Measurements from ENCODE around the gene TSC22D3.
"Not testable (repeated sequence)": the region's sequence is repeated elsewhere in the genome, so short reads cannot be mapped to it uniquely, and the experiment has no call there.

The TSC22D3 gene

GRCh38 chrX:107710617-107711391 lies 64.8 kb downstream of the TSC22D3 start:
- DNase-seq = peak; percentile 90

DNA sequence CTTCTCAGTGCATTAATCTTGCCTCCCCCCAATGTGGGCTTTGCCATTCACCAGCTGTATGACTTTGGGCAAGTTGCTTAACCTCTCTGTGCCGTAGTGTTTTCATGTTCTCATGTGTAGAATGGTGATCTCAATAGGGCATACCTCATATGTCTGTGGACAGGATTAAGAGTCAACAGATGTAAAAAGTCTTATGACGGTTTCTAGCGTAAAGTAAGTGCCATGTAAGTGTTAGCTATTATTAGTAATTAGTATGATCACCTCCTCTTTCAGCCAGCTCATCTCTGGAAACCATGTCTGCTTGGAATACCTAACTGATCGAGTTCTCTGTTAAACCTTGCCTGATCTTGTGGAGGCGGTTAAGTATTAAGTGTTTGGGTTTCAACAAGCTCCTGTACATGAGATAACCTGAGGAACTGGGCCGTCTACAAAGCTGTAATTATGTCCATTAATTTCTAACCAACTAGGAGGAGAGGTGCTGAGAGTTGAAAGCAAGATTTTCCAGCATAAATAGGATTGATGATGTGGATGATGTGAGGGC lies 66.3 kb downstream of the TSC22D3 start:
- DNase-seq = no peak

DNA sequence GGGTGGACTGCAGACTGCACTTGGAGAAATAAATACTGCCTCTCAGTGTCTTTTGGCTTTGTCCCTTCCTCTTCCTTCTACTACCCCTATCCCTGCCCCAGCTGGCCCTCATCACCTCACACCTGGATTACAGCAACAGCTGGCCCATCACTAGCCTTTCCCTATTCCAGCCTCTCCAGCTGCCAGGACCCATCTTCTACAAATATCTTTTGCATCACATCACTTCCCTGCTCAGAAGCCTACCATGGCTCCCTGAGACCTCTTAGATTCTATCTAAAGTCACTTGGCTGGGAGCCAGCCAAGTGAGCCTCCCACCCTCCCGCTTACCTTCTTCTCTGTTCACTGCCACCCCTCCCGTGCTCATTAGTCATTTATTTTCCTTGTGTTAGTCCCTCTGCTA lies 66.8 kb downstream of the TSC22D3 start:
- DNase-seq = no peak

- DNase-seq = no peak
Measured at GRCh38 chrX:107707866-107708265, 67.7 kb downstream of the TSC22D3 start.

- DNase-seq = no peak
Measured at GRCh38 chrX:107706309-107706708, 69.3 kb downstream of the TSC22D3 start.

- no peak for DNase-seq
Measured at GRCh38 chrX:107704587-107704986, 71.0 kb downstream of the TSC22D3 start.

DNA sequence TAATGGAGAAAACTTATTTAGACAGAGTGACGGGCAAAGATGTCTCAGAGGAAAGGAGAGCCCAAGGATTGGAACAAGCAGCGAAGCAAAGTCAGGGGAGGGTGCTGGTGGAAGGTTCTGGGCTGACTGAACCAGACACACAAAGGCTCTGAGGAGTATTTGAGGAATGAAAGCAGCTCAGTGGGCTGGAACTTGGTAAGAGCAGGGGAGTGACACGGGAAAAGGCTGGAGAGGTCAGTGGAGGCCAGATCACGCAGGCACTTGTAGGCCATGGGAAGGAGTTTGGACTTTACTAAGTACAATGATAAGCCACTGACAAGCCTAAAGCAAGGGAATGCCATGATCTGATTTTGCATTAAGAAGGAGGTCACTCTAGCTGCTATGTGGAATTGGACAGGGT lies 71.4 kb downstream of the TSC22D3 start:
- no peak for DNase-seq

GRCh38 chrX:107701493-107702121 lies 74.0 kb downstream of the TSC22D3 start:
- DNase-seq = no peak

- DNase-seq = no peak
Measured at GRCh38 chrX:107700790-107701189, 74.8 kb downstream of the TSC22D3 start.

DNA sequence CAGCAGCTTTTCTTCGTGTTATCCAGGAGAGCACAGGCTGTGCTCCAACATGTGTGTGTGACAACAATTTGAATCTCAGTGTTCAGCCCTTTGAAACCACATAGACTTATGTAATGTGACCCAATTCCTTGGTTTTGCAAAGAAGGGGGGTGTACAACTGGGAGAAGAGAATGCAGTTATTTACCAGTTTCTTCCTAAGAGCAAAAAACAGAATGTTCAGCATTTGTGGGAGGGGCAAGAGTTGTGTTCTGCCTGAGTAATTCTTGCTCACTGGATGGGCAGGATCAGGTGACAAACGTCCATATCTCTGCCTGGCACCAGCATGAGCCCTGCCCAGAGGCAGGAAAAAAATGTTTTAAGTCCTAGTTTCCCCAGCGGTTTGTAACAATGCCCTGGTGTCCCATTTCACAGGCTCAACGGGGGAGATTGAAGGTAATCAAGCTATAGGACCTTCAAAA lies 75.2 kb downstream of the TSC22D3 start:
- DNase-seq = no peak

DNA sequence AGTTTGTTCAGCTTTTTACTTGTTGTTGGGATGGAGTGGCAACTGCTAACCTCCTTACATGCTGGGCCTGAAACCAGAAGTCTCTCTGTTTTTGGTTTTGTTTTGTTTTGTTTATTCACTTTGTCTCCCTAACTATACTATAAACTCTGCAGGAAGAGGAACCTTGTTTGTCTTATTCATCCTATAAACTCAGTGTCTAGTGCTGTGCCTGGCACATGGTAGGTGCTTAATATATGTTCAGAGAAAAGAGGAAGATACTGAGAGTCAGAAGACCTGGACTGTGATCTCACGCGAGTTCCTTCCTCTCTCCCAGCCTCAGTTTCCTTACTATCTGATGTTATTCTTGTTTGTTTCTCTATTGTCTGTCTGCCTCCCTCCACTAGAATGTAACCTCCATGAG lies 76.0 kb downstream of the TSC22D3 start:
- no peak for DNase-seq

- no peak for DNase-seq
Measured at GRCh38 chrX:107691024-107691448, 84.6 kb downstream of the TSC22D3 start.

DNA sequence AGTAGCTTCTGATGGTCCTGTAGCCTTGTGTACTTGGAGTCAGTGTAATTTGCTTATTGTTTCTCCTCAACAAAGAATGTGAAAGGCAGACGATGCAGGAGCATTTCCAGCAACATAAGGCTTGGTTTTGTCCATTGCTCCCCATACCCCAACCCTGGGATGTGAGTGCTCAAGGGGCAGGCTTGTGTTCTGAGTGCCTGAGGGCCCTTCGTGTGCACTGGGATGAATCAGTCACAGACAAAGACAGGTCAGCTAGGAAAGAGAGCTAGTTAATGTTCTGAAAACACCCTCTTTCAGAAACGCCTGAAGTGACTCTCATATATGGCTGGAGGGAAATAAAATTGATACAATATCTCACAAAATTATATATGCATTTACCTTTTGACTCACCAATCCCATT lies 88.1 kb downstream of the TSC22D3 start:
- DNase-seq = no peak

DNA sequence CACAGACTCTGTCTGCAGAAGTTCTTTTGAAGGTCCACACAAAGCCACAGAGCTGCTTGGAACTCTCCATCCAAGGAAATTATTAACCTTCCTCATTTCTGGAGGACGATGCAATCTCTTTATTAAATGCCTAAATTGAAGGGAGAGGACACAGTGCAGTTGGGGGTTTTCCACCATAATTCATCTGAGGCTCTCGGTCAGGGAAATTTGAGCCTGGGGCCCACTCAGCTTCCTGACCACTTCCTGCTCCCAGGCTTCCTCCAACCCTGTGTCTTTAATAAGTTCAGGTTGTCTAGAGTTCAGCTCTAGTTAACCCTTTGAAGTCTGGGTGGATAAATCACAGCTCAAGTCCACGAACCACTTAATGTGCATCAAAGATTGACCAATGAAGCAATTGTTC lies 88.8 kb downstream of the TSC22D3 start:
- DNase-seq = no peak

DNA sequence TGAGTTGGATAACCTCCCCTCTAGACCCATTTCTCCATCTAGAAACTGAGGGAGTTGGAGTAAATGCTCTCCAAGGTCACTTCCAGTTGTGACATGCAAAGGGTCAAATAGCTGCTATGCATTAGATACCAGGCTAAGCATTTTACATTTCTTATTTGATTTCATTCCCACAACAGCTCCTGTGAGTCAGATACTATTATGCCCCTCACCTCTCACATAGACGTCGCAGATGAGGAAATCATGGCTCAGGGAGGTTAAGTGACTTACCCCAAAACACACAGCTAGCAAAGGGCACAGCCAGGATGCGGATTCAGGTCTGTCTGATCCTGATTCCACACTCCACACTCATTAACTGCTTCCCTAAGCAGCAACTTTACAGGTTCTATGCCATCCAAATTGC lies 89.6 kb downstream of the TSC22D3 start:
- DNase-seq = no peak

- not testable (repeated sequence) for DNase-seq
Measured at GRCh38 chrX:107685586-107685985, 90.0 kb downstream of the TSC22D3 start.

DNA sequence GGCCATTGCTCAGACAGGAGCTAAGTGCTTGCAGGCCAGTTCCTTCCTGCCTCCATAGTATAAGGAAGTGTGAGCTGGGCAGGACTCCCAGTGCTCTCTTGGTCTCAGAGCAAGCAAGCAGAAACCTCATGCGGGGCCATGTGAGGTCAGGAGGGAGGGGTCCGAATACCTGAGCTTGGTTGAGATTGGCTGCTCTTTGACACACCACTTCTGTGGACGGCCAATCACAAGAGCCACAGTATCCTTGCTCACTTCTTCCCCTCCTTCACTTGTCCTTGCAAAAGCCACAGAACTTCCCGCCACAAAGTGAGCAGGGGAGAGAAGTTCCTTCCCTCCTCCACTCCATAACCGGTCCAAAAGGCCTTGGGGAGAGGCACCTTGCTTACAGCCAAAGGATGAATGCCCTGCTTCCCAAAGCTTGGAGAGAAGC lies 90.6 kb downstream of the TSC22D3 start:
- peak; percentile 34 for DNase-seq

- DNase-seq = no peak
Measured at GRCh38 chrX:107683931-107684330, 91.7 kb downstream of the TSC22D3 start.

- no peak for DNase-seq
Measured at GRCh38 chrX:107683124-107683895, 92.3 kb downstream of the TSC22D3 start.

DNA sequence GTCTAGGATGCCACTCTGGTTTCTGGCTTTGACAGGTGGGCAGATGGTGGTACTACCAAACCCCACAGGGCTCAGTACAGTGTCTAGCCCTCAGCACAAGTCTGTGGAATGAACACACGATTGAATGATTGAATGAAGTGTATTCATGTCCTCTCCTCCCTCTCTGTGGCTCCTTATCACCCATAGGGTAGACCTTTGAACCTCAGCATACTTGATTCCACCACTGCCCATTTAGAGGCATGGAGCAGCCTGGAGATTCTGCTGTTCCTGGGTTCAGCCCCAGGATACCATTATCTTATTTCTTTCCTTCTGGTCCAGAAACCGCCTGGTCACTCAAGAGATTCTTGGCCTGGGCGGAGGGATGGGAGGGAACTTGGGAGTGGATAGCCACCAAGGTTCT lies 93.3 kb downstream of the TSC22D3 start:
- no peak for DNase-seq

DNA sequence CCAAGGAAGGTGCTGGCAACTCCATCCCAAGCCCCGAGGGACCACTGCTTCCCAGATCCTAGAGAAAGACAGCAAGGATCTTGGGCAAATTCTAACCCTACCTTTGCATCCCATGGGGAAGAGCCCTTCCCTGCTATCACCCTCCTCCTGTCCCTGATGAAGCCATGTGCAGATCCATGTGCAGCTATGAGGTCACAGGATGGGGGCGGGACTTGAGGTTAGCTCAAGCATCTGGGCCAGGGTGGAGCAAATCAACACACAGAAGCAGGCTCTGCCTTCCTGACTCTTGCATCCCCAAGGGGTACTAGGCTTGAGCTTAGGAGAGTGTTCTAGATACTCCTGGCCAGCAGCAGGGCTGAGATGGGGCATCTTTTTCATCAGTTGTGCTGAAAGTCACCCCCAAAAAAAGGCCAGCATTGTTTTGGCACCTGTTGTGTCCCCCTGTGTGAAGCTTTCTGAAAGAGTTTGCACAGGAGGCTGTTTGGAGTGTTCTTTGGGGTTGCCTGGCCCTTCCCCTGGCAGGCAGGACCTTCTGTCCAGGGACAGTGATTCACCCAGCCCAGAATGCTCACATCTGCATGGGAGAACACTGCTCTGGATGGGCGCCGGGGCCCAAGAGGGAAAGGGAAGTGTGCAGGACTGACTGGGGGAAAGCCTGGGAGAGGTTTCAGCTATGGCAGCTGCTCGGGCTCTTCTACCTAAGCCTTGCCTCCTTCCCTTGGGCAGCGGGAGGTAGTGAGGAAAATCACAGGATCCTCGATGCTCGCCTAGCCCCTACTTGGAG lies 96.4 kb downstream of the TSC22D3 start:
- peak; percentile 64 for DNase-seq

- DNase-seq = no peak
Measured at GRCh38 chrX:107677909-107678308, 97.7 kb downstream of the TSC22D3 start.

DNA sequence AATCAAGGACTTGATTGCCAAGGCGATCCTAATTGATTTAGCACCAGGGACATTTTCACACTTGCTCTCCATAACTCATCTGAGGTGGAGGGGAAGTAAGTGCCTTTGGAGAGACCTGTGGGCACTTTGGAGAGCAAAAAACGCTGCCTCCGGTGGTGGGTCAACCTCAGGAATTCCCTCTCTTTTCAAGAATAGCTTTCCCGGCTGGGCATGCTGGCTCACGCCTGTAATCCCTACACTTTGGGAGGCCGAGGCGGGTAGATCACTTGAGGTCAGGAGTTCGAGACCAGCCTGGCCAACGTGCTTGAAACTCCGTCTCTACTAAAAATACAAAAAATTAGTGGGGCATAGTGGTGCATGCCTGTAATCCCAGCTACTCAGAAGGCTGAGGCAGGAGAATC lies 98.1 kb downstream of the TSC22D3 start:
- no peak for DNase-seq

All from activated CD4-positive, alpha-beta T cell treated with anti-CD3 and anti-CD28 coated beads, Interleukin-2, amount 50 U/mL, for 16 hours (primary cell).